Activated CD8-positive, alpha-beta memory T cell treated with anti-CD3 and anti-CD28 coated beads for 4 hours (primary cell): ENCODE data around the gene VSTM5.
"Not testable (repeated sequence)": the region's sequence is repeated elsewhere in the genome, so short reads cannot be mapped to it uniquely, and the experiment has no call there.

Source experiments
- DNase-seq, 2 donors: peaks; one replicate each; pipeline ENCODE4 v3.0.0-alpha.2; 2020; ENCODE audit warnings: low read depth in 2 of 2

Gene VSTM5

DNA sequence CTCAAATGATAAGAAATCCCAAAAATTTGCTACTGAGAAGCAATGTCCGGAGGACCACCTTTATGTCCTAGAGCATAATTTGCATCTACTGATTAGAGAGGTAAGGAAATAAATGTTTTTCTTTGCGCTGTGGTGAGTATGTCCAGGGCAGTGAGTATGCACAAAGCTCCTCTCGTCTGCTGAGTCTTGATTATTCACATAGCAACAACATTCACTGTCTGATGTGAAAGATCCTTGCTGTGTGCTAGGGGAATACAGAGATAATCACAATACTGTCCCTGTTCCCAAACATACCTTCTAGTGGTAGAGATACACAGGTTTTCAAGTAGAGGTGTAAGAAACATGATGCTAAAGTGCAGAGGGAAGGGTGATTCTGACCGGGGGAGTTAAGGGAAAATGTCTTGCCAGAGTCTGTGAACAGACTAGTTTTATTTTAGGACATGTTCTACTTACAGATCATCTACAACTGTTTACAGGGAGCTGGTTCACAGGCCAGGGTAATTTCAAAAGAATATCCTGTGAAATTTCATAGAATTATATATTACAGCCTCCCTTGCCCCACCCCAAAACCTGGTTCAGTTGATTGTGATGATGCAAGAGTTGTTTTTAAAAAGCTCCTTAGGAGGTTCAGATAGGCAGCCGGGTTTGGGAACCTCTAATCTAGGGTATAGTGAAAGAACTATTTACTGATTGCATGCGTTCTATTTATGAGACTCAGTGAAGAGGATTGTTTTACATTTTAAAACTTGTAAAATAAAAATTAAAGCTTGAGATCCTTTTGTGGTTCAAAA lies 53.8 kb downstream of the VSTM5 start:
- DNase-seq: no peak

DNA sequence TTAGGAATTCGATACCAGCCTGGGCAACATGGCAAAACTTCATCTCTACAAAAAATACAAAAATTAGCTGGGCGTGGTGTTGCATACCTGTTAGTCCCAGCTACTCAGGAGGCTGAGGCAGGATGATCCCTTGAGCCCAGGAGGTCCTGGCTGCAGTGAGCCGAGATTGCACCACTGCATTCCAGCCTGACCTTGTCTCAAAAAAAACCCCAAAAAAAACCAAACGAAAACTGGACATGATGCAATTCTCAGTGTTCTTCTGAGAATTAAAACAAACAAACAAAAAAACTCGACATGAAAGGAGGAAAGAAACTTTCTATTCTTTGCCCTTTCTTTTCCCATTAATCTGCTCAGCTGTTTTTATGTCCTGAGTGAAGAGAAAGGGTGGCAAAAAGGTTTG lies 58.9 kb downstream of the VSTM5 start:
- no peak for DNase-seq

DNA sequence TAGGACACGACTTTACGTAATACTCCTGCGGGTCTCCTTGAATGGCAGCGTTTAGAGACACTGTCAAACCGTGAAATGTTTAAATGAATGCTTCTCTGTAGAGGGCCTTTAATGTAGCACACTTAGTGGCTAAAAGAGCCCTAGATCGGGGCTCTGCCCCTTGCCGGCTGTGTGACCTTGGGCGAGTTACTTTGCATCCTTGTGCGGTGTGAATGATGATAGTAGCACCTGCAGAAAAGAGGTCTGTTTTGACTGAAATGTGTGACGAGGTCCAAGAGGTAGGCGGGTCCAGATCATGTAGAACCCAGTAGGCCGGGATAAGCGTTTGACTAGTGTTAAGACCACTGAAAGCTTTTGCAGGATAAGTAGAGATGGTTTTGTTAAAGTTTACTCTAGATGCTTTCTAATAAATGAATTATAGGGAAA lies 65.5 kb downstream of the VSTM5 start:
- DNase-seq: no peak

DNA sequence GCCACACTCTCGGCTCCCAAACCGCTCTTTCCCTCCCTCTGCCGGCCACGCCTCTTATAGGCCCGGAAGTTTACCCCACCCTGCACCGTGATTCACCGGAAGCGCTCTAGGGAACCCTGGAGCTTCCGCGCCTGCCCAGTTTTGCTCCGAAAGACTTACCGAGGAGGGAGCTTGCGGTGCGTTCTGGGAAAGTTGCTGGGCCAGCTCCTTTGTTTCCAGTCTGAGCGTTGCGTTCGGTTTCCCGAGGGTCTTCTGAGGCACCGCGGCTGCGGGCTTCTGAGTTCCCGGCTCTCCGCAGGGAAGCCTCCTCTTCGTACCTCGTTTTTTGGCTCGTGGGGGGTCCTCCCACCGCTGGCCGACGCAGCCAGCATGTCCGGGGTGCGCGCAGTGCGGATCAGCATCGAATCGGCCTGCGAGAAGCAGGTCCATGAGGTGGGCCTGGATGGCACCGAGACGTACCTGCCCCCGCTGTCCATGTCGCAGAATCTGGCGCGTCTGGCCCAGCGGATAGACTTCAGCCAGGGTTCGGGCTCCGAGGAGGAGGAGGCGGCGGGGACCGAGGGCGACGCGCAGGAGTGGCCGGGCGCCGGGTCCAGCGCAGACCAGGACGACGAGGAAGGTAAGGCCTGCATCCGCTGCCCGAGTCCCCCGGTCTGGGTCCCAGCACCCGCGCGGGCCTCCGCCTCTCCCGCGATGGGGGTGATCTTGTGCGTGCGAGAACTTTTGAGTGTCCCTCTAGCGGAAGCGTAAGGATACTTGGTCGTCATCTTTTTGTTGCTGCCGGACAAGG lies 66.1 kb downstream of the VSTM5 start, which contains the start of gene MED17:
MED17 (plus strand) TSS at position 138 of the 790 bp plus-strand sequence; CDS start at position 370, 232 bp downstream.
- peak; percentile 76 to 81 for DNase-seq

DNA sequence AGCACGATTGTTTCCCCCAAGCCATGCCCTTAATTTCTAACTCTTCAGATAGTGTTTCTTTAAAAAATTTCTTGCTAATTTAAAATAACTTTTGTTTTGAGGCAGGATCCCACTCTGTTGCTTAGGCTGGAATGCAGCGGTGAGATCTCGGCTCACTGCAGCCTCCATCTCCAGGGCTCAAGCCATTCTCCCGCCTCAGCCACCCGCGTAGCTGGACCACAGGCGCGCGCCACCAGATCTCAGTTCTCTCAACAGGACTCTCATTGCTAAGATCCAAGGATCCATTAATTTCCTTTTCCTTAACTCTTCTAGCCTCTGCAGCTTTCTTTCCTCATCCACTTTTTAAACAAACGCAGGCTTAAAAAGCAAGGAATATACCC lies 66.7 kb downstream of the VSTM5 start:
- DNase-seq: no peak

DNA sequence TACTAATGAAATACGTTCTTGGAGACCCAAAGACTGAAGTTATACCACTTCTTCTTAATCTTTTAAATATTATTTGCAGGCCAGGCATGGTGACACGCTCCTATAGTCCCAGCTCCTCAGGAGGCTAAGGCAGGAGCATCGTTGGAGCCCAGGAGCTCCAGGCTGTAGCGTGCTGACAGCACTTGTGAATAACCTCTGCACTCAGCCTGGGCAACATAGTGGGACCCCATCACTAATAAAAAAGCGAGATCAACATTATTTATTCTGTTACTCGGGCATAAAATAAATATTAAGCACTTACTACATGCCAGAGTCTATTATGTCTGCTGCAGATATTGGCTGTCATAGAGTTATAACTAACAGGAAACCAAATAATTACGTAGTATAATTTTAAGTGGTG lies 67.1 kb downstream of the VSTM5 start:
- no peak for DNase-seq

DNA sequence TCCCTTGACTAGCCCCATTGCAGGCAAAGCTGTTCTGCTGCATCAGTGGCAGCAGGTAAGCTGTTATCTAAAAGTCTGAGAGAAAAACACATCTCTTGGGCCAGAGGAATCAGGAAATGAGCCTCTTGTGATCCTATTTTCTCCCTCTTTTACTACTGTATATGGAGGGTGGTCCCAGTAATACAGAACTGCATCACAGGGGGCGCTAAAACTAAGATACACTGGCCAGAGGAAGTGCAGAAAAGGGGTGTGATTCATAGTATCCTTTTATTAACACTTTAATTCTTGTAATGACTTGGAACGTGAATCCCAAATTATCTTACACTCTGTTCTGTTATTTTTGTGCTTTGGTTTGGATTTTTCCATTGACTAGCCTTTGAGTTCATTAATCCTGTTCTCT lies 75.1 kb downstream of the VSTM5 start:
- no peak for DNase-seq

DNA sequence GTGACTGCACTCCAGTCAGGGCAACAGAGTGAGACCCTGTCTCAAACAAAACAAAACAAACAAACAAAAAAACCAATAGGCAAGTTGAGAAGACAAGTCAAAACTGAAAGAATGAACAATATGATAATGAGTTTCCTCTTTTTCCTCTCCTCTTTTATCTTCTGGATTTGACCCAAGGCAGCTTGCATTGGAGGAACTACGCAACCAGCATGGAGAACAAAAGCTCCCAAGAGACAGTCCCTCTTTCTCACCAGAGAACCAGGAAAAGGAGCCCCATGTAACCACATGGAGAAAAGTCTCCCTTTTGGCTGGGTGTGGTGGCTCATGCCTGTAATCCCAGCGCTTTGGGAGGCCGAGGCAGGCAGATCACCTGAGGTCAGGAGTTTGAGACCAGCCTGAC lies 75.9 kb downstream of the VSTM5 start:
- DNase-seq: not testable (repeated sequence)

DNA sequence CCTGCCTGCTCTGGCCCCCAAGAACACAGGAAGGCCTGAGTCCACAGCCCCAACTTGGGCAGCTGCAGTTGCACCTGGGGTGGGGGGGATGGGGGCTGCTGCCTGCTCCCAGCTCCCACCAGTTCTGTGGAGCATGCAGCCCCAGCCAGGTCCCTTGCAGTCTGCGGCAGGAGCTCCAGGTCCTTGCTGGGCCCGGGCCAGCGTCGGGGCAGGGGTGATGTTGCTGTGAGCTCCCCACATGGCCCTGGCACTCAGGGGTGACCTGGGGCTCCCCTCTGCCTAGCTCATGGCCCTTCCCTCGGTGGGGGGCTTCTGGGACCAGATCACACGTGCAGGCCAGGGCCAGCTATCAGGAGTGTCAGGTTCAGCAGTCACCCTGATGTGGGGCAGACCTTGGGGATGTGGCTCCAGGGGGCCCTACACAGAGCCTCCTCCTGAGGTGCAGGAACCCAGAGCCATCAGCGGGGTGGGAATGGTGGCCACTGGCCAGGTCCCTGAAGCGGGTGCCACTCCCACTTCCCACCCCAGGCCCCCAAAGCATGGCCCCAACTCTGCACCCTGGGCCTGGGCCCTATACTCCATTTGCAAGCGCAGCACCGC lies 76.7 kb downstream of the VSTM5 start:
- no peak for DNase-seq

DNA sequence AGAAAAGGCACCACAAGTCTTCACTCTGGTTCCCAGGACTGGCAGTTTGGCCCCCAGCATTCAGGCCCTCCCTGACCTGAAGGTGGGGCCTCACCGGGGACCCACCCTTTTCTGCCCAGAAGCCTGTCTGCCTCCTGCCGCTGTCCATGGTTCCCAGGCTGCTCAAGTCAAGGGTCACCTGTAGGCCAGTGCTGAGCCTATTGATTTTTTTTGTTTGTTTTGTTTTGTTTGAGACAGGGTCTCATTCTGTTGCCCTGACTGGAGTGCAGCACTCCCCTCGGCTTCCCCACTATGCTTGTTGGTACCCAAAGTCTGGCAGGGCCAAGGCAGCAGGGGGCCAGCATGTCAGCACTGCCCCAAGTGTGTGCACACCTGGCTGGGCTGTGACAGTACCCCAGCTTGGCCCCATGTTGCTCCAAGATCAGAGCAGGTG lies 77.4 kb downstream of the VSTM5 start:
- no peak for DNase-seq

DNA sequence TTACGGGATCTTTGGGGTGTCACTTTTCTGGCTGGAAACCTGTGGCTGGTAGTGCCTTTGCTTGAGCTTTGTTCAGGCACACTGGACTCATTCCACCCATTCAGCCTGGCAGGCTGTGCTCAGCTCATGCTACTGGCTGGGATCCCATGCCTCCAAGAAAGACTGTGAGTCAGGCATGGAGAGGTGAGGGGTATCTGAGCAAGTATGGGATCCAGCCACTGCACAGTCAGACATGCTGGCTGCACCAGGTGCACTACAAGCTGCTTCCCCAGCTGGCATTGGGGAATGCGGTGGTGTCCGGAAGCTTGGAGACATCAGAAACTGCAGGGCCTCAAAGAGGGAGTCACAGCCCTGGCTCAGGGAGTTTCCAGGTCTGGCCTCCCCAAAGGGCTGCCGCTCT lies 78.3 kb downstream of the VSTM5 start:
- DNase-seq: no peak

DNA sequence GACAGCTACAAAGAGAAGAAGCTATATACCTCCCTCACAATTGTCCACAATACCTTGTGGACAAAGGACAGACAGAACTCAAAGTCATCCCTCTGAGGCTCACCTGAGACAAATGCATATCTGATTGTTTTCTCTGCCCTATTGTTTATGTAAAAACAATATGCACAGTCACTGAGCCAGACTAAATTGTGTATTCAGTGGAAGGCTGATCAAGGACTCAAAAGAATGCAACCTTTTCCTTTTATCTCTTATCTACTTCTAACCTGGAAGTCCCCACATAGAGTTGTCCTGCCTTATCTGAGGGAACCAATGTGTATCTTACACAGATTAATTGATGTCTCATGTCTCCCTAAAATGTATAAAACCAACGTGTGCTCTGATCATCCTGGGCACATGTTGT lies 80.3 kb downstream of the VSTM5 start:
- no peak for DNase-seq
